OCI-LY7 (cell line): ENCODE data around the gene TPCN2.

Experiments
- CTCF ChIP-seq: fragments of 200-600 bp; sonication (generic); conservative IDR thresholded peaks from 2 replicates; pipeline ENCODE4 v1.5.1; 2014; ENCODE audit warnings: mild to moderate bottlenecking, antibody characterized with exemption, low read length, moderate library complexity, mixed read lengths
- EZH2phosphoT487 ChIP-seq: fragments of 200-600 bp; sonication (generic); IDR thresholded peaks from 2 replicates; pipeline ENCODE4 v1.6.1; 2018; ENCODE audit warnings: low read depth, borderline replicate concordance, mild to moderate bottlenecking, mixed run types, antibody characterized with exemption, low read length, moderate library complexity, mixed read lengths

GRCh38 chr11:69122630-69123431, 74.1 kb downstream of the TPCN2 start:
- TF ChIP-seq CTCF = no peak
- no peak for TF ChIP-seq EZH2phosphoT487
